H1 (cell line): ENCODE results near the gene FBXO17.

ENCODE experiments used
- CEBPB ChIP-seq: IDR thresholded peaks from 2 replicates; pipeline ENCODE4 v1.6.1; 2012; ENCODE audit warnings: low read depth, low read length
- CHD2 ChIP-seq: IDR thresholded peaks from 2 replicates; pipeline ENCODE4 v1.6.1; 2012; ENCODE audit warnings: low read length, improper control_type of control experiment
- EZH2 ChIP-seq: fragments of 200-600 bp; sonication (generic); IDR thresholded peaks from 2 replicates; pipeline ENCODE4 v1.7.1; 2012; ENCODE audit warnings: low read depth, mild to moderate bottlenecking, moderate library complexity, low read length, inconsistent platforms; ENCODE audit not compliant: severe bottlenecking
- JUN ChIP-seq: IDR thresholded peaks from 2 replicates; pipeline ENCODE4 v1.6.1; 2011; ENCODE audit warnings: low read depth, mild to moderate bottlenecking, improper control_type of control experiment, low read length
- JUND ChIP-seq: IDR thresholded peaks from 2 replicates; pipeline ENCODE4 v1.6.1; 2011; ENCODE audit warnings: mild to moderate bottlenecking, improper control_type of control experiment, low read length
- TEAD4 ChIP-seq: IDR thresholded peaks from 2 replicates; pipeline ENCODE4 v1.6.1; 2012; ENCODE audit warnings: low read depth, low read length, inconsistent platforms, mixed read lengths
- ZNF274 ChIP-seq: IDR thresholded peaks from 2 replicates; pipeline ENCODE4 v1.7.0; 2012; ENCODE audit warnings: low read length, borderline replicate concordance; ENCODE audit errors: extremely low read depth
- TF ChIP-seq, protein P1 (sequence below), 3 experiments: IDR thresholded peaks; 1 replicate in 2 of 3; 2 replicates in 1 of 3; pipeline versions ENCODE4 v1.5.1 to v1.6.1; 2011; ENCODE audit warnings: low read length in 3 of 3, mild to moderate bottlenecking in 3 of 3, inconsistent platforms in 2 of 3, low read depth in 1 of 3, moderate library complexity in 1 of 3; ENCODE audit not compliant: insufficient read depth in 1 of 3; ENCODE audit errors: control extremely low read depth in 1 of 3

DNA sequence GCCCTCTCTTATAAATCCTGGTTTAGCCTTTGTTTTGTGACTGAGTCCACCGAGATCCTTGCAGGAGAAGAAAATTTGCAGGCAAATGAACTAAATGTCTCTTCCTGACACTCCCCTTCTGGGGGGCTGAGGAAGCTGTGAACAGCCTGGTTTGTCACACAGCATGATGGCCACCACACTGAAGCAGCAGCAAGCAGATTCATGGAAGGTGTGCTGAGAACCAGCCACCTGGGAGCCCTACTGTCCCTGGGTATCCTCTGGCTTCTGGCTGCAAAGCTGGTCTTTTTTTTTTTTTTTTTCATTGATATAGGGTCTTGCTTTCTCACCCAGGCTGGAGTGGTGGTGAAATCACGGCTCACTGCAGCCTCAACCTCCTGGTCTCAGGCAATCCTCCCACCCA is 33.6 kb downstream of the FBXO17 start:
- TF ChIP-seq JUND (no peak), CHD2 (no peak), ZNF274 (no peak), TEAD4 (no peak), JUN (no peak), CEBPB (no peak), EZH2 (no peak)
- TF ChIP-seq, protein P1, sequence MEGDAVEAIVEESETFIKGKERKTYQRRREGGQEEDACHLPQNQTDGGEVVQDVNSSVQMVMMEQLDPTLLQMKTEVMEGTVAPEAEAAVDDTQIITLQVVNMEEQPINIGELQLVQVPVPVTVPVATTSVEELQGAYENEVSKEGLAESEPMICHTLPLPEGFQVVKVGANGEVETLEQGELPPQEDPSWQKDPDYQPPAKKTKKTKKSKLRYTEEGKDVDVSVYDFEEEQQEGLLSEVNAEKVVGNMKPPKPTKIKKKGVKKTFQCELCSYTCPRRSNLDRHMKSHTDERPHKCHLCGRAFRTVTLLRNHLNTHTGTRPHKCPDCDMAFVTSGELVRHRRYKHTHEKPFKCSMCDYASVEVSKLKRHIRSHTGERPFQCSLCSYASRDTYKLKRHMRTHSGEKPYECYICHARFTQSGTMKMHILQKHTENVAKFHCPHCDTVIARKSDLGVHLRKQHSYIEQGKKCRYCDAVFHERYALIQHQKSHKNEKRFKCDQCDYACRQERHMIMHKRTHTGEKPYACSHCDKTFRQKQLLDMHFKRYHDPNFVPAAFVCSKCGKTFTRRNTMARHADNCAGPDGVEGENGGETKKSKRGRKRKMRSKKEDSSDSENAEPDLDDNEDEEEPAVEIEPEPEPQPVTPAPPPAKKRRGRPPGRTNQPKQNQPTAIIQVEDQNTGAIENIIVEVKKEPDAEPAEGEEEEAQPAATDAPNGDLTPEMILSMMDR (IDR thresholded peaks at IDR 0.05; ENCODE audit: control extremely low read depth in 1 of 3, insufficient read depth in 1 of 3, low read depth in 1 of 3, low read length in 3 of 3), result no peak
